ENCODE results near the gene LTO1.
"Not testable (repeated sequence)": the region's sequence is repeated elsewhere in the genome, so short reads cannot be mapped to it uniquely, and the experiment has no call there.

Gene LTO1

DNA sequence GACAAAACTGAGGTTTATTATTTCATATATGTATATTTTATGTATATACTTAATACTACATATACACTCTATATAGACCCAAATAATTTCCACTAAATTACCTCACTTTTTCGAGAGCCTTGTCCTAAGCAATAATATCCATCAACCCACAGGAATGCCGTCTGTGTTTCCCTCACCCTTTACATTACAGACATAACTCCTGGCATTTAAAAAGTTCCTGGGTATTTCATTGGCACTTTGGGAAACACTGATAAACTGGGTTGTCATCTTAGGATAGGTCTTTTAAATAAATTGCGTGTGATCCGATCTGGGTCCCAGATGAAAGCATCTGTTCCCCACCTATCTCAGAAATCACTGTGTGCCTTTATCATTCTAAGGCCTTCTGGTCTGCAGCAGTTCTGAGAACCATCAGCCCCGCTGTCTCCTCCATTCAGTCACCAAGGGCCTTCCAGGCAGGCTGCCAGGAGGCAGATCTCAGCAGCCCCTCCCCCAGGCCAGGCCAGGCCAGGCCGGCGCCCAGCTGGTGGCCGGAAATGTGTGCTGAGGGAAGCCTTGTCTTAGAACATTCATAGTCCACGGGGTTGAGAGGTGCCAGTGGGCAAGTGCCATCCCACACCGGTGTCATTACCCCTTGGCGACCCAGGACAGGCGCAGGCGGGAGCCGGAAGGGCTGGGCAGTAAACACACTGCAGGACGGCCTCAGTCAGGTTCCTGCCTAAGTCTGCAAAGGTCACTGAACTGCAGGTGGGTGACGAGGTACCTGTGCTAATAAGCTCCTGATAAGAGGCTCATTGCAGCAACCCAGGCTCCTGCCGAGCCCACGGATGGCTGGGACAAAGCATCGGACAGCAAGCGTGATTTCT, 25.4 kb upstream of the LTO1 start:
- no peak for DNase-seq

DNA sequence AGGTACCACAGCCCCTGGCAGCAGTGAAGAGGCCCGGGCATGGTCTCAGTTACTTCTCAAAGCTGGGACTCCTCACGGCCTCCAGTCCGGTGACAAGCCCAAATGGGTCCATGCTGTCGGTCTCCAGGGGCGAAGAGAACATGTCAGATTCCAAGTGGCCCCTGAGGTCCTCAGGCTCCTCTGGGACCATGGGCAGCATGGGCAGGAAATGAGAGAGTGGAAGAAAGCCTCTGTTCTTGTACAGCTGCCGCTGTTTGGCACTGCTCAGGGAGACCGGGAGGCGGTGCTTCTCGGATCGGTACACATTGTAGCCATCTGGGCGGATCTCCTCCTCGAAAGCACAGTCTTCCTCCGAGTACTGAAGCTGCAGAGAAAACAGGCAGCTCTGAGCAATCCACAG, 24.1 kb upstream of the LTO1 start:
- DNase-seq, result no peak

GRCh38 chr11:69698362-69698761, 23.2 kb upstream of the LTO1 start:
- DNase-seq, result no peak

DNA sequence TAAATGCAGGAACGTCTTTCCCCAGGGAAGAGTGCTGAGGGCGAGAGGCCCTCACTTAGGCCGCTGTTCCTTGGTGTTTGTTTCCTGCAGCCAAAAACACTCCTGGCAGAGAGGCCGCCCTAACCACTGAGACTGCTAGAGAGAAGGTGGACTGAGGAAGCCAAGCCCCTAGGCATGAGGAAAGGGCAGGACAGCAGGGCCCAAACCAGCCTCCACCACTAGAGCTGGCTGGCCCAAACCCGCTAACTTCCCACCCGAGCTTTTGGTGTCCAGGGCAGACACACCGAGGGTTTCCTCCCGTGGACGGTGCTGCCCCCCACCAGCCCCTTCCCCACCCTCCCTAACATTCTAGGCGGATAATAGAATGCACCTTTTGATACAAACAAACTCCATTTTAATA, 22.7 kb upstream of the LTO1 start:
- no peak for DNase-seq

DNA sequence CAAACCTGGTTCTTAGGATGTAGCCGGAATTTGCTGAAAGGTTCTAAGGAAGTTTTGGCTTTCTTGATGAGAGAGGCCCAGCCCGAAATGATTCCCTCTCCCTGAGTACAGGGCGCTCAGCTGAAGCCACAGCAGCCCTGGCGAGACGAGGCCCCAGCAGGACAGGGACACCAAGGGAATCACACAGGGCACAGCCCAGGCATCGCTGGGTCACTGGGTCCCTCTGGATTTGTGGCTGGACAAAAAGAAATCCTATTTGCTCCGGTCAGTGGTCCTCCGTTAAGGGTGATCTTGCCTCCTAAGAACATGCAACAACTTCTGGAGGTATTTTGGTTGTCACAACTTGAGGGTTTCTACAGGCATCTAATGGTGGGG, 22.3 kb upstream of the LTO1 start:
- no peak for DNase-seq

GRCh38 chr11:69696749-69697468, 21.8 kb upstream of the LTO1 start:
- no peak for DNase-seq

- not testable (repeated sequence) for DNase-seq
Measured at GRCh38 chr11:69695995-69696394, 20.8 kb upstream of the LTO1 start.

DNA sequence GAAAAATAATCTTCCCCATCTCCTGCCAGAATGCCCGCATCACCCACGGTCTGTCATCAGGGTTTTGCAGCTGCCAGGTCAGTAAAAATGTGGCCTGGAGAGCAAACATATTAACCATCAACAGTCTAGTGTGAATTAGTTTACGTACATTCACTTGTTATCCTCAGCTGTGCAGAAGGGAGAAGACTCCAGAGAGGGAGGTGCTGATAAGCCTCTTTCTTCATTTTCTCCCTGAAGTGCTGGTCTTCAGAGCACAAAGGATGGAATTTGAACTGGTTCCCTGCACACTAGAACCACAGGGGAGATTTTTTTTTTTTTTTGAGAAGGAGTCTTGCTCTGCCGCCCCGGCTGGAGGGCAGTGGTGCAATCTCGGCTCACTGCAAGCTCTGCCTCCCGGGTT, 20.4 kb upstream of the LTO1 start:
- DNase-seq, result no peak

DNA sequence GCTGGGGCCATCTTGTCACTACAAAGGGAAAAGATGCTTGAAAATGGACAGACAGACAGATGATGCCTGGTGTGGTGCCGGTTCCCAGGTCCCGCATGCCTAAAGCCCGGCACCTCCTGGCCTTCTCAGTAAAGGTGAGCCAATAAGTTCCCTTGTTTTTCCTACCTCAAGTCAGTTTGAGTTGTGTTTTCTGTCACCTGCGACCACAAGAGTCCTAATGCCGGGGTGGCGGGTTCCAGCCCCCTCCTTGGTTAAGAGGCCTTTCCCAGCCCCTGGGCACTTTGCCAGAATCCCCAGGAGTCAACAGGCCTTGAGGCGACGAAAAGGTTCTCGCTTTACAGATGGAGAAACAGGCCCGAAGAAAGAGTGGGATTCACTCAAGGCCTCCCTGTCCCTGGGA, 19.6 kb upstream of the LTO1 start:
- no peak for DNase-seq

- DNase-seq, result no peak
Measured at GRCh38 chr11:69692422-69692821, 17.3 kb upstream of the LTO1 start.

DNA sequence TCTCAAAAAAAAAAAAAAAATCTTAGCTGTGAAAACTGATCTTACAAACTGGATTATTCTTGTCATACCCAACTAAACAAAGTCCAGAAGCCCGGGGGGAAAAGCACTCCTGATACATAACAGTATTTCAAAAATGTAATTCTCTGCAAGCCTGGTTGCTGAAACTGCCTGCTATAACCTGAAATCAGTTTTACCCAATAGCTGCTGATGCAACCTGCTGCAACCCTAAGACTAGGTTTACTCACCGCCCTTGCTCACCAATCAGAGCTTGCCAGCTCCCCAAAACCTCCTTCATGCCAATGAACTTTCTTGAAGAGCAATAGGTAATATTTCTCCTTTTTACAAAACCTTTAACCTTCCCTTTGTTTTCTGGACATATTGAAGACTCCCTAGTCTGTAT, 16.3 kb upstream of the LTO1 start:
- DNase-seq, result no peak

- DNase-seq, result no peak
Measured at GRCh38 chr11:69689484-69690319, 14.5 kb upstream of the LTO1 start.

DNA sequence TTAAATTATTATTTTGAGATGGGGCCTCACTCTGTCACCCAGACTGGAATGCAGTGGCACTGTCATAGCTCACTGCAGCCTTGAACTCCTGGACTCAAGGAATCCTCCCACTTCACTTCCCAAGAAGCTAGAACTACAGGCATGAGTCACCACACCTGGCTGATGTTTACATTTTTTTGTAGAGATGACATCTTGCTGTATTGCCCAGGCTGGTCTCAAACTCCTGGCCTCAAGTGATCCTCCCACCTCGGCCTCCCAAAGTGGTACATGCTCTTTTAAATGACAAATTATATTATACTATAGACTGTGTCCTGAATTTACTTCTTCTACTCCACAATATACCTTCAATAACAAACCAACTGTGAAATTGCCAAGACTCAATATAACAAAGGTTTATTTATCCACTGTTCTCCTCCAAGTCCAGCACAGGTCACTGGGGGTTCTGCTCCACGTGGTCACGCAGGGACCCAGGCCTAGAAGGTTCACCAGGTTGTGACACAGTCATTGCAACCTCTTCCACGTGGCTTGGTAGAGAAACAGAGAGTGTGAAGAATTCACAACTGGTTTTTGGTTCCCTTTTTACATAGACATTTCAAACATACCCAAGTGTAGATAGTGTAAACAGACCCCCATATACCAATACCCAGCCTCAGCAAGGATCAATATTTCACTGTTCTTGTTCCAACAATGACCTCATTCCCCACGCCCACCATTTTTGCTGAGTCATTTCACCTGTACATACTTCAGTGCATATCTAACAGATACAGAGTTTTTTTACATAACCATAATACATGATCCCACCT, 13.0 kb upstream of the LTO1 start:
- not testable (repeated sequence) for DNase-seq

- DNase-seq, result no peak
Measured at GRCh38 chr11:69686856-69687255, 11.7 kb upstream of the LTO1 start.

DNA sequence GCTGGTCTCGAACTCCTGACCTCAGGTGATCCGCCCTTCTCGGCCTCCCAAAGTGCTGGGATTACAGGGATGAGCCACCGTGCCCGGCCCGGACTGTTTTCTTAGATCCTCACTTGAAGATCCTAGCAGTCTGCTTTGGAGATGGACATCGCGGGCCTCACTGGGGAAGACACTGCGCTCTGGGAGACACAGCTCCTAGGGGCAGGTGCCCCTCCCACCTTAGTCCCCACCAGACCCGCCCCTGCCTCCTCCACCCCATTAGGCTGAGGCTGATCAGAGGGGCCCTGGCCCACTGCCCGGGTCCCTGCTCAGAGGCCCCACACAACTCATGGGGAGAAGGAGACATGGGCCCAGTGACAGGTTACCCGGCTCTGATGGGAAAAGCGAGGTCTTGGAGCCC, 11.3 kb upstream of the LTO1 start:
- no peak for DNase-seq

- no peak for DNase-seq
Measured at GRCh38 chr11:69685348-69685747, 10.2 kb upstream of the LTO1 start.

GRCh38 chr11:69684651-69685050, 9.5 kb upstream of the LTO1 start:
- no peak for DNase-seq

GRCh38 chr11:69683764-69684333, 8.7 kb upstream of the LTO1 start:
- no peak for DNase-seq

DNA sequence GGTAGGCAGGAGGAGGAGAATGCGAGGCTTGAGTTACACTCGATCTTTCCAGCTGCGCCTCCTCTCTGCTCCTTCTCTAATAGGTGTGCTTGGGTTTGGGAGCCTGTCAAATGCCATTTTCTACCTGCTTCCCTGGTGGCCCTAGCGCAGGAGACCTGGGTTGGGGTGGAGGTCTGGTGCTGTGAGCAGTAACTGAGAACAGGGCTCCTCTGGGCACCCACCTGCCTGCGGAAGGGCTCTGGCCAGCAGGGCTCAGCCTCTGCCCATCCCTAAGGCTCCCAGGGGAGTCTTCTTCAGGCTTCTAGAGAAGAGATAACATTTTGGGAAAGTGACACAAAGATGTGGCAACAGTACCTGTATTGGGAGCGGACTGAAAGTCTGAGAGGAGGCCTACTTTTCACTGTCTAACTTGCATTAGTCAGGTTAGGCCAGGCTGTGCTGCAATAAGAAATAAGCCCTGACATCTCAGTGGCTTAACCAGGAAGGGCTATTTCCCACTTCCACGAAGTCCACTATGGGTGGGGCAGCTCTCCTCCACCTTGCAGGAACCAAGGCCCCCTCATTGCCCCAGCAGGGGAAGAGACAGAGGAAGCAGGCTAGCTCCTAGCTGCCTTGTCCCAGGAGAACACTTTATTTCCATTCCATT, 7.7 kb upstream of the LTO1 start:
- DNase-seq, result no peak

- DNase-seq, result no peak
Measured at GRCh38 chr11:69682221-69682620, 7.1 kb upstream of the LTO1 start.

GRCh38 chr11:69680688-69681087, 5.5 kb upstream of the LTO1 start:
- no peak for DNase-seq

DNA sequence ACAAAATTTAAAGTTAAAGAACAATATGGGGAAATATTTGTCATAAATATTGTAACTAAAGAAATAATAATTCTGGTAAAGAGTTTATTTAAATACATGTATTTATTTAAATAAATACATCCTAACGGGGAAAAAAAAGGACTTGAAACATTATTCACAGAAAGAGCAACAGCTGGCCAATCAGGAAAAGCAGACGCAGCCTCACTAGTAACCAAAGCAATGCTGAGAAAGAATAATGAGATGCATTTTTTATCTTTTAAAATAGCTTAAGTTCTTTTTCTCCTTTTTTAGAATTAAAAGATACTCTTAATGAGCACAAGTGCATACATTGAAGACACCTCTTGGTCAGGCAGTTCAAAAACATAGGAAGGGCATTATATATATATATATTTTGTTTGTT, 2.6 kb upstream of the LTO1 start:
- no peak for DNase-seq

Measured in stimulated activated naive CD4-positive, alpha-beta T cell (primary cell).